HCT116 (cell line): ENCODE data around the gene FAM234B. TPM values are rescaled to one million over a fixed set of nuclear protein-coding genes. Genes with fewer than 3 reads are reported as not detected.

Experiments used
- ATAC-seq: fragments of 200-7000 bp; cut with Tn5 transposase; 2 replicates; pipeline ENCODE4 v1.9.1; 2020; ENCODE audit warnings: mild to moderate bottlenecking, moderate library complexity
- BruUV-seq: library from RNA; stranded (reverse); fragments of 400-500 nt; replicated peaks from 2 replicates; lab custom pipeline; 2021; lab: Mats Ljungman, UMichigan
- CTCF ChIA-PET: fragments of 300-600 bp; sonication (Branson Sonifier 250); formaldehyde crosslinking; loops from one replicate; lab custom pipeline; 2021; ENCODE audit warnings: antibody characterized with exemption; lab: Charles Lee
- POLR2A ChIA-PET: fragments of 300-600, 350-600 bp; sonication (Branson Sonifier 250); formaldehyde crosslinking; loops from one replicate; lab custom pipeline; 2021; ENCODE audit warnings: antibody characterized with exemption; lab: Charles Lee
- RAD21 ChIA-PET, 2 experiments: fragments of 300-600 bp; sonication (Branson Sonifier 250); formaldehyde crosslinking; loops; one replicate each; lab custom pipeline; 2023; ENCODE audit warnings: low total read pairs in 2 of 2; ENCODE audit not compliant: uncharacterized antibody in 2 of 2, unreplicated experiment in 2 of 2, low non-redundant PET in 1 of 2; lab: Charles Lee
- DNase-seq: peaks from one replicate; pipeline ENCODE4 v3.0.0-alpha.2; 2010; ENCODE audit warnings: low read depth, low spot score
- H2AFZ ChIP-seq: fragments of 200-600 bp; shearing (Covaris generic), sonication (generic); 2 replicates; pipeline ENCODE4 v1.6.1; 2017; ENCODE audit warnings: low read depth, mixed run types, mixed read lengths, antibody characterized with exemption, low read length; ENCODE audit not compliant: poor library complexity, severe bottlenecking
- H3K27ac ChIP-seq: 2 replicates; pipeline ENCODE4 v1.5.1; 2012; ENCODE audit warnings: low read depth, low read length
- H3K27me3 ChIP-seq: fragments of 200-600 bp; sonication (generic); 2 replicates; pipeline ENCODE4 v1.6.1; 2016; ENCODE audit warnings: mixed run types, low read length, mixed read lengths; ENCODE audit not compliant: insufficient read depth
- H3K36me3 ChIP-seq, 2 experiments: fragments of 200-500 bp in 1 of 2; fragments of 200-600 bp in 1 of 2; sonication (Bioruptor generic) in 1 of 2; sonication (generic) in 1 of 2; 2 replicates each; pipeline versions ENCODE4 v1.5.1 to v1.6.1; 2014 to 2016; ENCODE audit warnings: low read length in 2 of 2, inconsistent platforms in 1 of 2, mixed read lengths in 1 of 2, mixed run types in 1 of 2; ENCODE audit not compliant: insufficient read depth in 2 of 2, control insufficient read depth in 1 of 2
- H3K4me1 ChIP-seq, 2 experiments: fragments of 200-600 bp in 1 of 2; sonication (generic) in 1 of 2; 2 replicates each; pipeline versions ENCODE4 v1.5.1 to v1.6.1; 2012 to 2017; ENCODE audit warnings: low read length in 2 of 2, inconsistent platforms in 1 of 2, mild to moderate bottlenecking in 1 of 2, mixed read lengths in 1 of 2, mixed run types in 1 of 2, moderate library complexity in 1 of 2; ENCODE audit not compliant: insufficient read depth in 2 of 2, control insufficient read depth in 1 of 2
- H3K4me2 ChIP-seq: fragments of 200-600 bp; sonication (generic); 2 replicates; pipeline ENCODE4 v1.6.1; 2017; ENCODE audit warnings: mixed run types, low read length, mixed read lengths
- H3K4me3 ChIP-seq, 2 experiments: fragments of 200-600 bp in 1 of 2; sonication (generic) in 1 of 2; replicated peaks in 1 of 2; 2 replicates each; pipeline ENCODE4 v1.5.1; 2011 to 2016; ENCODE audit warnings: low read length in 2 of 2, control low read depth in 1 of 2, low read depth in 1 of 2, mild to moderate bottlenecking in 1 of 2, mixed read lengths in 1 of 2, mixed run types in 1 of 2
- H3K79me2 ChIP-seq: fragments of 200-600 bp; sonication (generic); 2 replicates; pipeline ENCODE4 v1.6.1; 2017; ENCODE audit warnings: mild to moderate bottlenecking, mixed run types, low read length, moderate library complexity, mixed read lengths; ENCODE audit not compliant: insufficient read depth
- H3K9ac ChIP-seq: fragments of 200-600 bp; sonication (generic); 2 replicates; pipeline ENCODE4 v1.6.1; 2016; ENCODE audit warnings: low read length, mixed read lengths
- H3K9me2 ChIP-seq: fragments of 200-600 bp; sonication (generic), shearing (Covaris generic); 2 replicates; pipeline ENCODE4 v1.6.1; 2017; ENCODE audit warnings: mixed run types, mild to moderate bottlenecking, moderate library complexity; ENCODE audit not compliant: insufficient read depth
- H3K9me3 ChIP-seq, 2 experiments: fragments of 200-500 bp in 1 of 2; fragments of 200-600 bp in 1 of 2; sonication (Bioruptor generic) in 1 of 2; sonication (generic) in 1 of 2; 2 replicates each; pipeline ENCODE4 v1.6.1; 2014 to 2017; ENCODE audit warnings: low read length in 2 of 2, mixed read lengths in 2 of 2, inconsistent platforms in 1 of 2, low read depth in 1 of 2, mild to moderate bottlenecking in 1 of 2, mixed run types in 1 of 2, moderate library complexity in 1 of 2; ENCODE audit not compliant: control insufficient read depth in 1 of 2, insufficient read depth in 1 of 2
- H4K20me1 ChIP-seq: fragments of 200-600 bp; sonication (generic), shearing (Covaris generic); 2 replicates; pipeline ENCODE4 v1.6.1; 2017; ENCODE audit warnings: mixed run types, mild to moderate bottlenecking, moderate library complexity; ENCODE audit not compliant: insufficient read depth
- CEBPB ChIP-seq: IDR thresholded peaks from 2 replicates; pipeline ENCODE4 v1.6.1; 2012; ENCODE audit warnings: low read depth
- FOSL1 ChIP-seq: IDR thresholded peaks from 2 replicates; pipeline ENCODE4 v1.6.1; 2012; ENCODE audit warnings: low read depth
- JUND ChIP-seq: IDR thresholded peaks from 2 replicates; pipeline ENCODE4 v1.6.1; 2012
- SRF ChIP-seq: IDR thresholded peaks from 2 replicates; pipeline ENCODE4 v1.6.1; 2012; ENCODE audit warnings: low read depth
- YY1 ChIP-seq: IDR thresholded peaks from 2 replicates; pipeline ENCODE4 v1.6.1; 2011; ENCODE audit warnings: low read length, low read depth, moderate library complexity, mild to moderate bottlenecking; ENCODE audit not compliant: insufficient replicate concordance; ENCODE audit errors: extremely low read depth
- intact Hi-C: fragments of 100-400 bp; cut with micrococcal nuclease; formaldehyde crosslinking; loops from 2 replicates; pipeline ENCODE4 v1.10.0; 2022
- total RNA-seq: library from RNA; stranded (reverse); gene quantifications from one replicate; pipeline ENCODE4 v1.2.1, GENCODE V29; 2021; ENCODE audit not compliant: unreplicated experiment
- TF ChIP-seq, protein P1 (sequence below), 3 experiments: fragments of 200-600 bp in 1 of 3; sonication (generic) in 1 of 3; IDR thresholded peaks in 2 of 3; conservative IDR thresholded peaks in 1 of 3; 2 replicates each; pipeline ENCODE4 v1.5.1; 2012 to 2017; ENCODE audit warnings: low read depth in 2 of 3, low read length in 2 of 3, antibody characterized with exemption in 1 of 3, borderline replicate concordance in 1 of 3, control low read depth in 1 of 3, mild to moderate bottlenecking in 1 of 3, mixed read lengths in 1 of 3, mixed run types in 1 of 3, moderate library complexity in 1 of 3; ENCODE audit not compliant: insufficient read depth in 1 of 3
- TF ChIP-seq, protein P2 (sequence below): IDR thresholded peaks from 2 replicates; pipeline ENCODE4 v1.6.1; 2011; ENCODE audit warnings: mild to moderate bottlenecking, low read length, moderate library complexity; ENCODE audit not compliant: insufficient replicate concordance; ENCODE audit errors: extremely low read depth

The FAM234B gene
- total RNA-seq, 1 experiment from 2014 or later: 15.9 TPM

DNA sequence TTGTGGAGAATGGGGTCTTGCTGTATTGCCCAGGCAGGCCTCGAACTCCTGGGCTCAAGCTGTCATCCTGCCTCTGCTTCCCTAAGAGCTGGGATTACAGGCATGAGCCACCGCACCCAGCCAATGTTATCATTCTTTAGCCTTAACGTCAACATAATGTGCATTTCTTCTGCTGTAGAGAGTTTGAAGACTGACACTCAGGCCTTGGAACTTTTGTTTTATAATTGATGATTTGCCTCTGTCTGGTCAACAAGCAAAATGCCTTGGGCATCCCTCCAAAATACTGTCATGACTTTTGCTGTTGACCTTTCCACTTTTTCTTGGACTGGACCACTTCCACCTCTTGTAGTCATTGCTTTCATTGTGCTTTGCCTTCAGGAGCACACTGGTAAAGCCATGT is 29.0 kb downstream of the FAM234B start:
- no peak overlapping the region for H3K4me2 ChIP-seq
- H4K20me1 ChIP-seq: no peaks in the 10 kb centered on the region
- no peaks in the 10 kb centered on the region for H3K27me3 ChIP-seq
- H3K9me2 ChIP-seq: no peaks in the 10 kb centered on the region
- H3K9ac ChIP-seq: no peak overlapping the region
- ChIA-PET CTCF (no interaction called here), POLR2A (interaction anchor here (0.7 kb wide), 1 partner anchor 25 kb away, joined by 3 read pairs; no protein-coding TSS in a partner anchor), RAD21 (no interaction called here)
- no peak overlapping the region for H2AFZ ChIP-seq
- H3K9me3 ChIP-seq: no peaks in the 10 kb centered on the region
- H3K4me1 ChIP-seq: no peaks in the 10 kb centered on the region
- H3K27ac ChIP-seq: no peak overlapping the region
- intact Hi-C loops: no loop called here
- ATAC-seq (no peak), DNase-seq (no peak)
- no peak overlapping the region for H3K4me3 ChIP-seq
- H3K79me2 ChIP-seq: no peaks in the 10 kb centered on the region
- BruUV-seq: no TSS peak
- H3K36me3 ChIP-seq: peaks cover 0 to 15% of the 10 kb centered on the region in 2 experiments; a peak in 1 of 4 replicates
- TF ChIP-seq FOSL1 (no peak), YY1 (no peak), SRF (no peak), CEBPB (no peak)
- TF ChIP-seq, protein P1, sequence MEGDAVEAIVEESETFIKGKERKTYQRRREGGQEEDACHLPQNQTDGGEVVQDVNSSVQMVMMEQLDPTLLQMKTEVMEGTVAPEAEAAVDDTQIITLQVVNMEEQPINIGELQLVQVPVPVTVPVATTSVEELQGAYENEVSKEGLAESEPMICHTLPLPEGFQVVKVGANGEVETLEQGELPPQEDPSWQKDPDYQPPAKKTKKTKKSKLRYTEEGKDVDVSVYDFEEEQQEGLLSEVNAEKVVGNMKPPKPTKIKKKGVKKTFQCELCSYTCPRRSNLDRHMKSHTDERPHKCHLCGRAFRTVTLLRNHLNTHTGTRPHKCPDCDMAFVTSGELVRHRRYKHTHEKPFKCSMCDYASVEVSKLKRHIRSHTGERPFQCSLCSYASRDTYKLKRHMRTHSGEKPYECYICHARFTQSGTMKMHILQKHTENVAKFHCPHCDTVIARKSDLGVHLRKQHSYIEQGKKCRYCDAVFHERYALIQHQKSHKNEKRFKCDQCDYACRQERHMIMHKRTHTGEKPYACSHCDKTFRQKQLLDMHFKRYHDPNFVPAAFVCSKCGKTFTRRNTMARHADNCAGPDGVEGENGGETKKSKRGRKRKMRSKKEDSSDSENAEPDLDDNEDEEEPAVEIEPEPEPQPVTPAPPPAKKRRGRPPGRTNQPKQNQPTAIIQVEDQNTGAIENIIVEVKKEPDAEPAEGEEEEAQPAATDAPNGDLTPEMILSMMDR (IDR thresholded peaks at IDR 0.05 in 2 of 3, conservative IDR thresholded peaks at IDR 0.05 in 1 of 3; ENCODE audit: borderline replicate concordance in 1 of 3, insufficient read depth in 1 of 3, low read depth in 2 of 3, low read length in 2 of 3): no peak

DNA sequence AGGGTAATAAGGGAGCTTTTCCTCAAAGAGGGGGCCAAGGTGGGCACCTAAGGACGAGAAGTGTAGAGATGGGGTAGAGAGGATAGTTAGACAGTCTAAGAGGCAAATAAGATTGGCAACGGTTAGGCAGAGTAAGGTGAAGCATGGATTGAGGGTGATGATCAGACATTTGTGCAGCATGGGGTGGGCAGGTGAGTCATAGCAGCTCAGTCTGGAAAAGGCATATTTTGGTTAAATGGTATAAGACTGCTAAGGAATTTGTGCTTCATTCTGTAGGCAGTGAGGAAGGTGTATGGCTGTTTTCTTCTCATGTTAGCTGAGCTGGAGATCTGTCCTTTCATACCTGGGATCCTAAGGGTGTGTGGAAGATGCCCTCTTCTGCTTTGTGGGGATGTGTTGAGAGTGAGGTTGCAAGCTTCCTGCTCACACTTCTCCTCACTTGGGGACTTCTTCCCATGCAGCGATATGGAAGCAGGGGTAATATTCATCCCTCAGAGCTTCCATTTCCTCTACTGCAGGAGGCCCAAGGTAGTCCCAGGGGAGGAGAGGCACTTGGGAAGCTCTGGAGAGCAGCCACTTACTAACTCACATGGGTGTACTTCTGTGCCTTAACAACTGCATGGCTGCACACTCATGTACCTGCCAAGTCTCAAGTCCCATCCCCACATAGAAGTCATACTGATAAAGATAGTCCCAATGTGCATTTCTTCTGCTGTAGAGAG is 30.4 kb downstream of the FAM234B start:
- no peak for TF ChIP-seq JUND
- TF ChIP-seq SRF: no peak
- TF ChIP-seq FOSL1: no peak
- TF ChIP-seq, protein P2, sequence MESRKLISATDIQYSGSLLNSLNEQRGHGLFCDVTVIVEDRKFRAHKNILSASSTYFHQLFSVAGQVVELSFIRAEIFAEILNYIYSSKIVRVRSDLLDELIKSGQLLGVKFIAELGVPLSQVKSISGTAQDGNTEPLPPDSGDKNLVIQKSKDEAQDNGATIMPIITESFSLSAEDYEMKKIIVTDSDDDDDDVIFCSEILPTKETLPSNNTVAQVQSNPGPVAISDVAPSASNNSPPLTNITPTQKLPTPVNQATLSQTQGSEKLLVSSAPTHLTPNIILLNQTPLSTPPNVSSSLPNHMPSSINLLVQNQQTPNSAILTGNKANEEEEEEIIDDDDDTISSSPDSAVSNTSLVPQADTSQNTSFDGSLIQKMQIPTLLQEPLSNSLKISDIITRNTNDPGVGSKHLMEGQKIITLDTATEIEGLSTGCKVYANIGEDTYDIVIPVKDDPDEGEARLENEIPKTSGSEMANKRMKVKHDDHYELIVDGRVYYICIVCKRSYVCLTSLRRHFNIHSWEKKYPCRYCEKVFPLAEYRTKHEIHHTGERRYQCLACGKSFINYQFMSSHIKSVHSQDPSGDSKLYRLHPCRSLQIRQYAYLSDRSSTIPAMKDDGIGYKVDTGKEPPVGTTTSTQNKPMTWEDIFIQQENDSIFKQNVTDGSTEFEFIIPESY: no peak
- no peak for ATAC-seq
- Histone ChIP-seq H3K27ac (no peak overlapping the region), H3K36me3 (0 out of 4 replicates have a peak, but pooled peaks cover 0 to 3% of the 10 kb centered on the region in 2 experiments), H3K9me2 (no peaks in the 10 kb centered on the region), H3K4me3 (no peak overlapping the region), H3K27me3 (no peaks in the 10 kb centered on the region), H3K79me2 (no peaks in the 10 kb centered on the region), H2AFZ (no peak overlapping the region), H3K9ac (no peak overlapping the region), H3K9me3 (no peaks in the 10 kb centered on the region), H3K4me2 (no peak overlapping the region), H3K4me1 (no peaks in the 10 kb centered on the region), H4K20me1 (no peaks in the 10 kb centered on the region)
- BruUV-seq: no TSS peak
- POLR2A ChIA-PET: no interaction called here
- CTCF ChIA-PET: no interaction called here
- RAD21 ChIA-PET: no interaction called here
- DNase-seq: no peak
- intact Hi-C loops: no loop called here
